Neural crest cell (in vitro differentiated cells): ENCODE measurements around the gene CD37. TPM values are rescaled to one million over a fixed set of nuclear protein-coding genes. Genes with fewer than 3 reads are reported as not detected.
"Not testable (repeated sequence)": the region's sequence is repeated elsewhere in the genome, so short reads cannot be mapped to it uniquely, and the experiment has no call there.

Experiments
- DNase-seq: peaks from one replicate; pipeline ENCODE4 v3.0.0; 2021; ENCODE audit warnings: low read depth, mixed read lengths, low spot score
- H3K27ac Mint-ChIP-seq: one replicate; pipeline ENCODE4 v1.8.0; 2021; ENCODE audit warnings: mild to moderate bottlenecking, mixed read lengths; ENCODE audit not compliant: unreplicated experiment
- H3K27me3 Mint-ChIP-seq: 2 replicates; pipeline ENCODE4 v1.8.0; 2021; ENCODE audit warnings: low read depth, mild to moderate bottlenecking, mixed read lengths
- H3K36me3 Mint-ChIP-seq: 2 replicates; pipeline ENCODE4 v1.8.0; 2021; ENCODE audit warnings: low read depth, mild to moderate bottlenecking, mixed read lengths
- H3K4me1 Mint-ChIP-seq: 2 replicates; pipeline ENCODE4 v1.8.0; 2021; ENCODE audit warnings: mixed read lengths
- H3K4me3 Mint-ChIP-seq: one replicate; pipeline ENCODE4 v1.8.0; 2021; ENCODE audit warnings: mild to moderate bottlenecking, mixed read lengths
- H3K9me3 Mint-ChIP-seq: 2 replicates; pipeline ENCODE4 v1.8.0; 2021; ENCODE audit warnings: mixed read lengths
- CTCF ChIP-seq: fragments of 200-600 bp; sonication (generic); conservative IDR thresholded peaks from 2 replicates; pipeline ENCODE4 v1.5.0; 2021; ENCODE audit warnings: antibody characterized with exemption, mild to moderate bottlenecking
- total RNA-seq: library from RNA; stranded (reverse); gene quantifications from 2 replicates; pipeline ENCODE4 v1.2.1, GENCODE V29; 2021

CD37 gene
- total RNA-seq, 1 donor from 2014 or later, result not detected

- no peaks in the 10 kb centered on the region for H3K36me3 Mint-ChIP-seq
- no peak overlapping the region for H3K27ac Mint-ChIP-seq
- no peaks in the 10 kb centered on the region for H3K4me1 Mint-ChIP-seq
- no peak overlapping the region for H3K4me3 Mint-ChIP-seq
- DNase-seq, result no peak
- peaks cover 3% of the 10 kb centered on the region for H3K9me3 Mint-ChIP-seq
- H3K27me3 Mint-ChIP-seq, result peaks cover 2% of the 10 kb centered on the region
- no peak for TF ChIP-seq CTCF
Measured at GRCh38 chr19:49371184-49371583, 36.0 kb downstream of the CD37 start.

- H3K36me3 Mint-ChIP-seq, H3K27me3 Mint-ChIP-seq, DNase-seq, H3K4me1 Mint-ChIP-seq, H3K9me3 Mint-ChIP-seq, H3K27ac Mint-ChIP-seq, H3K4me3 Mint-ChIP-seq: not testable (repeated sequence)
Measured at GRCh38 chr19:49373174-49373573, 38.0 kb downstream of the CD37 start.

GRCh38 chr19:49374665-49375434 lies 39.6 kb downstream of the CD37 start:
- no peak for TF ChIP-seq CTCF
- Mint-ChIP-seq H3K36me3 (no peaks in the 10 kb centered on the region), H3K4me3 (no peak overlapping the region), H3K4me1 (no peaks in the 10 kb centered on the region), H3K27ac (no peak overlapping the region), H3K9me3 (peaks cover 3% of the 10 kb centered on the region), H3K27me3 (peaks cover 5% of the 10 kb centered on the region)
- no peak for DNase-seq

GRCh38 chr19:49378512-49378911 lies 43.3 kb downstream of the CD37 start:
- Mint-ChIP-seq H3K4me3 (no peak overlapping the region), H3K27me3 (peaks cover 5% of the 10 kb centered on the region), H3K36me3 (no peaks in the 10 kb centered on the region), H3K27ac (no peak overlapping the region), H3K9me3 (peaks cover 8% of the 10 kb centered on the region), H3K4me1 (no peaks in the 10 kb centered on the region)
- TF ChIP-seq CTCF, result no peak
- no peak for DNase-seq

- Mint-ChIP-seq H3K36me3 (no peaks in the 10 kb centered on the region), H3K27ac (no peak overlapping the region), H3K9me3 (peaks cover 8% of the 10 kb centered on the region), H3K27me3 (peaks cover 5% of the 10 kb centered on the region), H3K4me1 (no peaks in the 10 kb centered on the region), H3K4me3 (no peak overlapping the region)
- no peak for TF ChIP-seq CTCF
- DNase-seq, result no peak
Measured at GRCh38 chr19:49380391-49380790, 45.2 kb downstream of the CD37 start.

DNA sequence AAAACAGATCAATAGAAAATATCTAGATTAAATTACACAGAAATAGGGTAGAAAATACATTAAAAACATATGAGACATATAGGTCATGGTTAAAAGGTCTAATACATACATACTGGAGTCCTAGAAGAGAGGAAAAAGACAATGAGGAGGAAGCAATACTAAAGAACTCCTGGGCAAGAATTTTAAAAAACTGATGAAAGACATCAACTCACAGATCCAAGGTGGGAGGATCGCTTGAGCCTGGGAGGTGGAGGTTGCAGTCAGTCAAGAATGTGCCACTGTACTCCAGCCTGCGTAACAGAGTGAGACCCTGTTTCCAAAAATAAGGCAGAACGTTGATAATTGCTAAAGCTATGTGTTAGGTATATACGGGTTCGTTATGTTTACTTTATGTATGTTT lies 47.4 kb downstream of the CD37 start:
- TF ChIP-seq CTCF, result no peak
- Mint-ChIP-seq H3K4me3 (no peak overlapping the region), H3K27me3 (no peaks in the 10 kb centered on the region), H3K4me1 (no peaks in the 10 kb centered on the region), H3K9me3 (peaks cover 8% of the 10 kb centered on the region), H3K27ac (no peak overlapping the region), H3K36me3 (no peaks in the 10 kb centered on the region)
- DNase-seq, result no peak
